H1 (cell line): ENCODE measurements around the gene UBIAD1. TPM values are rescaled to one million over a fixed set of nuclear protein-coding genes. Genes with fewer than 3 reads are reported as not detected.

Experiments
- CTCF ChIA-PET: fragments of 300-600 bp; sonication (Branson Sonifier 250); formaldehyde crosslinking; loops from one replicate; lab custom pipeline; 2021; ENCODE audit not compliant: partially characterized antibody; lab: Charles Lee
- POLR2A ChIA-PET: fragments of 300-600 bp; sonication (Branson Sonifier 250); formaldehyde crosslinking; loops from one replicate; lab custom pipeline; 2021; ENCODE audit warnings: inconsistent platforms; ENCODE audit not compliant: partially characterized antibody; lab: Charles Lee
- DNase-seq, 2 experiments: peaks; one replicate each; pipeline versions ENCODE4 v3.0.0 to v3.0.0-alpha.2; 2010 to 2022; ENCODE audit warnings: low spot score in 2 of 2, low read depth in 1 of 2, mixed read lengths in 1 of 2
- FAIRE-seq: peaks from 2 replicates; lab custom pipeline; 2011; peaks lifted over from hg19 to GRCh38; lab: Jason Lieb, UNC
- H2AFZ ChIP-seq: 2 replicates; pipeline ENCODE4 v1.8.1; 2012; ENCODE audit warnings: low read length, inconsistent platforms
- H2AK5ac ChIP-seq: 2 replicates; pipeline ENCODE4 v1.6.1; 2013; ENCODE audit warnings: low read depth, low read length
- H2BK120ac ChIP-seq: replicated peaks from 2 replicates; pipeline ENCODE3; 2013; ENCODE audit warnings: low read depth, low read length, inconsistent platforms
- H2BK12ac ChIP-seq: 2 replicates; pipeline ENCODE4 v1.6.1; 2013; ENCODE audit warnings: low read depth, low read length
- H2BK15ac ChIP-seq: 2 replicates; pipeline ENCODE4 v1.6.1; 2013; ENCODE audit warnings: low read length
- H2BK20ac ChIP-seq: 2 replicates; pipeline ENCODE4 v1.6.1; 2013; ENCODE audit warnings: low read length
- H2BK5ac ChIP-seq: 2 replicates; pipeline ENCODE4 v1.6.1; 2013; ENCODE audit warnings: low read depth, low read length
- H3K14ac ChIP-seq: 2 replicates; pipeline ENCODE4 v1.6.1; 2013; ENCODE audit warnings: inconsistent platforms; ENCODE audit not compliant: insufficient read length
- H3K18ac ChIP-seq: 2 replicates; pipeline ENCODE4 v1.6.1; 2013; ENCODE audit warnings: low read length; ENCODE audit errors: extremely low read depth
- H3K23ac ChIP-seq: 2 replicates; pipeline ENCODE4 v1.6.1; 2013; ENCODE audit warnings: inconsistent platforms; ENCODE audit not compliant: insufficient read length
- H3K23me2 ChIP-seq: 2 replicates; pipeline ENCODE4 v1.6.1; 2013; ENCODE audit warnings: low read depth, low read length
- H3K27ac ChIP-seq: 2 replicates; pipeline ENCODE4 v1.6.1; 2011; ENCODE audit warnings: low read depth, low read length, inconsistent platforms
- H3K27me3 ChIP-seq, 4 experiments: replicated peaks in 1 of 4; 1 replicate in 1 of 4; 2 replicates in 3 of 4; pipeline versions ENCODE4 v1.6.1 to v1.8.1; 2011 to 2013; ENCODE audit warnings: low read length in 3 of 4, mild to moderate bottlenecking in 3 of 4, inconsistent platforms in 2 of 4, mixed read lengths in 2 of 4, moderate library complexity in 1 of 4; ENCODE audit not compliant: control insufficient read depth in 3 of 4, insufficient read depth in 3 of 4; ENCODE audit errors: extremely low read depth in 1 of 4
- H3K36me3 ChIP-seq, 4 experiments: 2 replicates each; pipeline versions ENCODE4 v1.6.1 to v1.8.1; 2011 to 2013; ENCODE audit warnings: mild to moderate bottlenecking in 4 of 4, low read length in 3 of 4, moderate library complexity in 2 of 4, control low read depth in 1 of 4, inconsistent platforms in 1 of 4; ENCODE audit not compliant: insufficient read depth in 4 of 4, control insufficient read depth in 2 of 4
- H3K4ac ChIP-seq: replicated peaks from 2 replicates; pipeline ENCODE3; 2013; ENCODE audit warnings: low read length, low read depth, mixed read lengths, inconsistent platforms; ENCODE audit not compliant: insufficient read length
- H3K4me1 ChIP-seq, 4 experiments: replicated peaks in 1 of 4; 1 replicate in 1 of 4; 2 replicates in 3 of 4; pipeline versions ENCODE4 v1.6.1 to v1.8.1; 2011 to 2013; ENCODE audit warnings: low read length in 3 of 4, inconsistent platforms in 2 of 4, mixed read lengths in 1 of 4; ENCODE audit not compliant: insufficient read depth in 4 of 4, control insufficient read depth in 3 of 4
- H3K4me2 ChIP-seq, 2 experiments: 2 replicates each; pipeline versions ENCODE4 v1.6.1 to v1.8.1; 2011 to 2013; ENCODE audit warnings: low read depth in 2 of 2, low read length in 2 of 2, control low read depth in 1 of 2, inconsistent platforms in 1 of 2, mild to moderate bottlenecking in 1 of 2; ENCODE audit not compliant: insufficient read depth in 1 of 2
- H3K4me3 ChIP-seq, 4 experiments: fragments of 200-600, 300-600 bp in 1 of 4; sonication (generic), shearing (Covaris generic), sonication (Bioruptor Twin) in 1 of 4; 2 replicates each; pipeline versions ENCODE4 v1.5.1 to v1.8.1; 2011 to 2016; ENCODE audit warnings: low read length in 4 of 4, low read depth in 3 of 4, control low read depth in 2 of 4, inconsistent platforms in 2 of 4, mild to moderate bottlenecking in 2 of 4, mixed read lengths in 1 of 4, moderate library complexity in 1 of 4; ENCODE audit not compliant: insufficient read depth in 2 of 4; ENCODE audit errors: extremely low read depth in 1 of 4
- H3K56ac ChIP-seq: replicated peaks from 2 replicates; pipeline ENCODE3; 2013; ENCODE audit warnings: low read depth, mild to moderate bottlenecking, mixed read lengths, low read length, inconsistent platforms; ENCODE audit not compliant: insufficient read length
- H3K79me1 ChIP-seq: 2 replicates; pipeline ENCODE4 v1.6.1; 2013; ENCODE audit warnings: low read depth, low read length, control low read depth
- H3K79me2 ChIP-seq, 2 experiments: 2 replicates each; pipeline versions ENCODE4 v1.6.1 to v1.8.1; 2012 to 2013; ENCODE audit warnings: low read length in 2 of 2, mild to moderate bottlenecking in 2 of 2, inconsistent platforms in 1 of 2; ENCODE audit not compliant: insufficient read depth in 2 of 2, control insufficient read depth in 1 of 2
- H3K9ac ChIP-seq, 4 experiments: replicated peaks in 1 of 4; 1 replicate in 1 of 4; 2 replicates in 3 of 4; pipeline versions ENCODE4 v1.6.1 to v1.8.1; 2011 to 2013; ENCODE audit warnings: low read depth in 3 of 4, low read length in 3 of 4, control low read depth in 2 of 4, mild to moderate bottlenecking in 2 of 4, moderate library complexity in 2 of 4, inconsistent platforms in 1 of 4; ENCODE audit errors: extremely low read depth in 1 of 4
- H3K9me3 ChIP-seq, 2 experiments: 2 replicates each; pipeline versions ENCODE4 v1.6.1 to v1.8.1; 2012 to 2013; ENCODE audit warnings: mild to moderate bottlenecking in 2 of 2, moderate library complexity in 2 of 2, control low read depth in 1 of 2, inconsistent platforms in 1 of 2, low read depth in 1 of 2, low read length in 1 of 2, mixed read lengths in 1 of 2; ENCODE audit not compliant: insufficient read depth in 2 of 2
- H4K20me1 ChIP-seq, 2 experiments: replicated peaks in 1 of 2; 2 replicates each; pipeline versions ENCODE3 to v1.8.1; 2011 to 2013; ENCODE audit warnings: inconsistent platforms in 2 of 2, low read length in 2 of 2, mild to moderate bottlenecking in 1 of 2; ENCODE audit not compliant: insufficient read depth in 2 of 2, control insufficient read depth in 1 of 2
- H4K5ac ChIP-seq: 2 replicates; pipeline ENCODE4 v1.6.1; 2013; ENCODE audit warnings: low read length, low read depth, mixed read lengths, inconsistent platforms; ENCODE audit not compliant: insufficient read length
- H4K8ac ChIP-seq: 2 replicates; pipeline ENCODE4 v1.8.0; 2013; ENCODE audit warnings: mild to moderate bottlenecking, moderate library complexity, low read length, inconsistent platforms; ENCODE audit not compliant: insufficient read depth; ENCODE audit errors: extremely low read depth
- H4K91ac ChIP-seq: replicated peaks from 2 replicates; pipeline ENCODE3; 2013; ENCODE audit warnings: low read length, mixed read lengths, inconsistent platforms; ENCODE audit not compliant: insufficient read length
- WGBS, 2 experiments: shearing (Covaris generic) in 1 of 2; methylation state at CpG; one replicate each; pipeline versions ENCODE4 v1.1.6 to v1.1.7; 2013 to 2015; ENCODE audit warnings: low lambda C conversion rate in 2 of 2, mixed read lengths in 2 of 2, inconsistent platforms in 1 of 2, low coverage in 1 of 2, missing lambda C conversion rate in 1 of 2; ENCODE audit not compliant: insufficient replicate concordance in 2 of 2, insufficient coverage in 1 of 2, insufficient read length in 1 of 2; ENCODE audit errors: extremely low coverage in 1 of 2, missing lambda C conversion rate in 1 of 2; 5-methylcytosine and 5-hydroxymethylcytosine counted together
- polyA plus RNA-seq, 7 experiments: library from polyadenylated mRNA; depleted of rRNA in 3 of 7; stranded (reverse) in 5 of 7; unstranded in 2 of 7; fragments of >200 nt in 5 of 7; fragments of 200-250 nt in 2 of 7; gene quantifications; 1 replicate in 5 of 7; 2 replicates in 1 of 7; 4 replicates in 1 of 7; pipeline versions ENCODE4 v1.2.1 to v1.2.3, GENCODE V29; 2011 to 2013; ENCODE audit warnings: missing spikeins in 2 of 7, mixed read lengths in 2 of 7
- total RNA-seq: library from RNA; stranded (reverse); fragmentation: NEBNext Ultra II Directional; extraction: Animal tissue kit (Norgen Biotek cat#: 25700); gene quantifications from 2 replicates; pipeline ENCODE4 v1.2.1, GENCODE V29; 2021

Gene UBIAD1
- total and polyA plus RNA-seq, 2 of the 8 experiments (the other 6 are each of a cell fraction or from before 2014, with no cell fraction given) = 23.4 to 26.6 TPM

DNA sequence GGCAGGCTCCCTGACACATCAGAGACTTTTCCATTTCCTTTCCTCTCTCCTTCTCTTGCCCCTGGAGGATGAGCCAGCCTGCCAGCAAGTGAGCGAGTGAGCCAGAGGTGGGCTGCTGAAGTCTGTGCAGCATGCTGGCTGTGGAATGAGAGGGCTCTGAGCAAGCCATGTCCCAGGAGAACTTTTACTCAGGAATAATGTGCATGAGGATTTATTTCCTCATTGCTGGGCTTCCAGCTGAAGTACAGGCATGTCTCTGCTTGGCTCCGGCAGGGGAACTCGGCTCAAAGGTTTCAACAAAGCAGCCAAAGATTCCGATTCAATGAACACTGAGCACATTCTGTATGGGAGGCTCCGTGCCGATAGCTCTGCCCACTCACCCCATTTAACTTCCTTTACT lies 43.7 kb downstream of the UBIAD1 start:
- no peak overlapping the region for H2AFZ ChIP-seq
- no peak overlapping the region for H3K14ac ChIP-seq
- H2BK15ac ChIP-seq = no peak overlapping the region
- no peak overlapping the region for H3K18ac ChIP-seq
- H2BK20ac ChIP-seq = no peak overlapping the region
- H3K27ac ChIP-seq = no peak overlapping the region
- no peak overlapping the region for H2AK5ac ChIP-seq
- 91% methylated on average over 6 of the region's 6 CpGs; no CpG with 5 or more reads in 1 of the 2 experiments for WGBS, 2 experiments
- ChIA-PET POLR2A (interaction anchor here (0.9 to 1.1 kb wide), 2 partner anchors 12 to 269 kb away, joined by 3 read pairs; no protein-coding TSS in a partner anchor), CTCF (interaction anchor here (0.6 to 1.7 kb wide), 2 partner anchors 36 to 281 kb away, joined by 3 to 4 read pairs; no protein-coding TSS in a partner anchor)
- H3K9ac ChIP-seq = no peak overlapping the region; a peak in 1 of 7 replicates
- H3K9me3 ChIP-seq = no peaks in the 10 kb centered on the region
- H4K8ac ChIP-seq = no peak overlapping the region
- H2BK12ac ChIP-seq = no peak overlapping the region
- H4K91ac ChIP-seq = no peak overlapping the region
- no peaks in the 10 kb centered on the region for H3K79me1 ChIP-seq
- H2BK5ac ChIP-seq = no peak overlapping the region
- H3K4ac ChIP-seq = no peak overlapping the region
- no peaks in the 10 kb centered on the region for H3K23me2 ChIP-seq
- H3K23ac ChIP-seq = no peak overlapping the region
- H4K5ac ChIP-seq = no peak overlapping the region
- H2BK120ac ChIP-seq = no peak overlapping the region
- H3K4me2 ChIP-seq = no peak overlapping the region
- H3K27me3 ChIP-seq = no peaks in the 10 kb centered on the region
- H3K4me1 ChIP-seq = peaks cover 0 to 11% (median 5%) of the 10 kb centered on the region in 4 experiments; a peak in 6 of 7 replicates
- no peaks in the 10 kb centered on the region for H3K36me3 ChIP-seq
- no peak for DNase-seq
- H3K79me2 ChIP-seq = no peaks in the 10 kb centered on the region
- no peak for FAIRE-seq
- no peaks in the 10 kb centered on the region for H4K20me1 ChIP-seq
- no peak overlapping the region for H3K4me3 ChIP-seq
- H3K56ac ChIP-seq = no peak overlapping the region
